ENCODE data around the gene PANK1. TPM values are rescaled to one million over a fixed set of nuclear protein-coding genes. Genes with fewer than 3 reads are reported as not detected.

Gene PANK1
- polyA plus RNA-seq, 1 of the 3 experiments (the other 2 are of a cell fraction), result 4.2 TPM

DNA sequence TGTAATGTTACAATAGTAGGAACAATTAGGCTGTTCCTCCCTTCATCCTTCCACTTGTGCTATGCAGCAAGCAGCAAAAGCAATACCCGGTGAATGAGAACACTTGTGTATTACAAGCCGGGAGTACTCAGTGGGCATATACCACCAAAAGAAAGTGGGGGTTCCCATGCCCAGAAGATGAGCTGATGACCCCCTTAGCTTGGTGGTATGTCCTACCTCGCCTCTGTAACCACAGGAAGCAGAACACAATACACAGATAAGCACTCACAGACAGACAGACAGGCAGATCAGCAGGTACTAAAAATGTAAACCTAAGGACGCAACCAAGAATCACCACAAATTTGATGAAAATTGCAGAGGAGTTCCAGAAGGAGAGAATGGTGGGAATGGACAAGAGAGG lies 40.9 kb upstream of the PANK1 start:
- Histone ChIP-seq H3K4me1 (ENCODE audit: control insufficient read depth in 1 of 2, insufficient read depth in 2 of 2, low read depth in 1 of 2, low read length in 1 of 2) (no peaks in the 10 kb centered on the region), H3K9me3 (no peaks in the 10 kb centered on the region), H3F3A (replicated peaks; ENCODE audit: insufficient read depth) (no peaks in the 10 kb centered on the region), H3K9ac (no peak overlapping the region), H3K9me2 (no peaks in the 10 kb centered on the region), H3K36me3 (replicated peaks in 1 of 2; ENCODE audit: control insufficient read depth in 1 of 2, insufficient read depth in 2 of 2, low read length in 1 of 2) (no peaks in the 10 kb centered on the region), H3K4me2 (no peak overlapping the region), H3K27me3 (ENCODE audit: insufficient read depth) (no peaks in the 10 kb centered on the region), H4K20me1 (ENCODE audit: insufficient read depth) (no peaks in the 10 kb centered on the region), H2AFZ (ENCODE audit: low read depth) (no peak overlapping the region), H3K27ac (ENCODE audit: low read depth in 2 of 2, low read length in 1 of 2) (no peak overlapping the region), H3K4me3 (ENCODE audit: low read depth in 2 of 2, low read length in 1 of 2) (no peak overlapping the region), H3K79me2 (ENCODE audit: insufficient read depth) (no peaks in the 10 kb centered on the region)
- POLR2A ChIA-PET, result interaction anchor here (1.3 kb wide), 1 partner anchor 16 kb away, joined by 3 read pairs; the partner anchor contains the start of gene KIF20B
- TF ChIP-seq YY1 (IDR thresholded peaks at IDR 0.05; ENCODE audit: low read depth), result no peak
- 89% methylated on average over 4 of the region's 4 CpGs for WGBS (ENCODE audit: low lambda C conversion rate)
- DNase-seq, result no peak
- CTCF ChIA-PET, result interaction anchor here (0.6 kb wide), 1 partner anchor 883 kb away, joined by 3 read pairs; no protein-coding TSS in a partner anchor

DNA sequence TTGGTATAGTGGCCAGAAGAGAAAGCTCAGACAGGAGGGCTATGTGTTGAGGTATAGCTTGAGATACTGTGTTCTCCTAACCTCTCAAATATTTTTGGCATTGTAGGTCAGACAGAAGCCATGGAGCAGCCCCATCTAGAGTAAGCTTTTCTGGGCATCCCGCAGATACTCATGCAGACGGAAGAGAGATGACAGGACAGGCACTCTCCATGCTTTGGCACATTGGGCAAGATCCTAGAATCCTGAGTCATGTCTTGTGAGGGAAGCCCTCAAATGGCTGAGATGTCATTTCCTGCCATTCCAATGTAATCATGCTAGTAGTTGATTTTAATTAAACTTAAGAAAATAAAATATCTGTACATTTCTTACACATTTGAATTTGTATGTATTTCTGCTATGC lies 39.6 kb upstream of the PANK1 start:
- Histone ChIP-seq H3K36me3 (replicated peaks in 1 of 2; ENCODE audit: control insufficient read depth in 1 of 2, insufficient read depth in 2 of 2, low read length in 1 of 2) (no peaks in the 10 kb centered on the region), H3K4me2 (no peak overlapping the region), H2AFZ (ENCODE audit: low read depth) (no peak overlapping the region), H3K27ac (ENCODE audit: low read depth in 2 of 2, low read length in 1 of 2) (no peak overlapping the region), H3K9me2 (no peaks in the 10 kb centered on the region), H4K20me1 (ENCODE audit: insufficient read depth) (no peaks in the 10 kb centered on the region), H3K4me1 (ENCODE audit: control insufficient read depth in 1 of 2, insufficient read depth in 2 of 2, low read depth in 1 of 2, low read length in 1 of 2) (no peaks in the 10 kb centered on the region), H3K27me3 (ENCODE audit: insufficient read depth) (no peaks in the 10 kb centered on the region), H3K4me3 (ENCODE audit: low read depth in 2 of 2, low read length in 1 of 2) (no peak overlapping the region), H3K79me2 (ENCODE audit: insufficient read depth) (no peaks in the 10 kb centered on the region), H3K9ac (no peak overlapping the region), H3F3A (replicated peaks; ENCODE audit: insufficient read depth) (no peaks in the 10 kb centered on the region), H3K9me3 (no peaks in the 10 kb centered on the region)
- DNase-seq, result no peak
- no peak for TF ChIP-seq SMC3 (IDR thresholded peaks at IDR 0.05; ENCODE audit: low read depth, low read length)
- TF ChIP-seq, protein P1, sequence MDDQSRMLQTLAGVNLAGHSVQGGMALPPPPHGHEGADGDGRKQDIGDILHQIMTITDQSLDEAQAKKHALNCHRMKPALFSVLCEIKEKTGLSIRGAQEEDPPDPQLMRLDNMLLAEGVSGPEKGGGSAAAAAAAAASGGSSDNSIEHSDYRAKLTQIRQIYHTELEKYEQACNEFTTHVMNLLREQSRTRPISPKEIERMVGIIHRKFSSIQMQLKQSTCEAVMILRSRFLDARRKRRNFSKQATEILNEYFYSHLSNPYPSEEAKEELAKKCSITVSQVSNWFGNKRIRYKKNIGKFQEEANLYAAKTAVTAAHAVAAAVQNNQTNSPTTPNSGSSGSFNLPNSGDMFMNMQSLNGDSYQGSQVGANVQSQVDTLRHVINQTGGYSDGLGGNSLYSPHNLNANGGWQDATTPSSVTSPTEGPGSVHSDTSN (IDR thresholded peaks at IDR 0.05), result no peak
- no peak for TF ChIP-seq NFIC (IDR thresholded peaks at IDR 0.05; ENCODE audit: borderline replicate concordance)
- 81% methylated on average over 2 of the region's 2 CpGs for WGBS (ENCODE audit: low lambda C conversion rate)
- ChIA-PET POLR2A (no interaction called here), CTCF (no interaction called here)

- CTCF ChIA-PET, result no interaction called here
Observed at GRCh38 chr10:89683883-89684282, 38.8 kb upstream of the PANK1 start.

More at GRCh38 chr10:89683883-89684282, 38.8 kb upstream of the PANK1 start:
- Histone ChIP-seq H3K36me3 (replicated peaks in 1 of 2; ENCODE audit: control insufficient read depth in 1 of 2, insufficient read depth in 2 of 2, low read length in 1 of 2) (no peaks in the 10 kb centered on the region), H3K4me1 (ENCODE audit: control insufficient read depth in 1 of 2, insufficient read depth in 2 of 2, low read depth in 1 of 2, low read length in 1 of 2) (no peaks in the 10 kb centered on the region), H3K9ac (no peak overlapping the region), H3K4me2 (no peak overlapping the region), H3K9me3 (no peaks in the 10 kb centered on the region), H3K4me3 (ENCODE audit: low read depth in 2 of 2, low read length in 1 of 2) (no peak overlapping the region), H2AFZ (ENCODE audit: low read depth) (no peak overlapping the region), H3K9me2 (no peaks in the 10 kb centered on the region), H3K79me2 (ENCODE audit: insufficient read depth) (no peaks in the 10 kb centered on the region), H3K27ac (ENCODE audit: low read depth in 2 of 2, low read length in 1 of 2) (no peak overlapping the region), H4K20me1 (ENCODE audit: insufficient read depth) (no peaks in the 10 kb centered on the region), H3F3A (replicated peaks; ENCODE audit: insufficient read depth) (no peaks in the 10 kb centered on the region), H3K27me3 (ENCODE audit: insufficient read depth) (no peaks in the 10 kb centered on the region)
- 76% methylated on average over 4 of the region's 5 CpGs for WGBS (ENCODE audit: low lambda C conversion rate)
- POLR2A ChIA-PET, result no interaction called here
- TF ChIP-seq FOXM1 (IDR thresholded peaks at IDR 0.05; ENCODE audit: low read depth) (no peak), MEF2A (IDR thresholded peaks at IDR 0.05; ENCODE audit: borderline replicate concordance, low read depth) (no peak), RFX5 (IDR thresholded peaks at IDR 0.05; ENCODE audit: low read length) (no peak), GABPA (IDR thresholded peaks at IDR 0.05; ENCODE audit: low read depth) (no peak), CTCF (IDR thresholded peaks at IDR 0.05) (no peak), TEAD4 (IDR thresholded peaks at IDR 0.05; ENCODE audit: borderline replicate concordance, insufficient read depth) (no peak), ELF1 (IDR thresholded peaks at IDR 0.05) (no peak), SIN3A (IDR thresholded peaks at IDR 0.05; ENCODE audit: borderline replicate concordance, low read depth, low read length) (no peak), YY1 (IDR thresholded peaks at IDR 0.05; ENCODE audit: low read depth) (no peak), SMC3 (IDR thresholded peaks at IDR 0.05; ENCODE audit: low read depth, low read length) (no peak), FOXJ3 (CRISPR knock-in tag; IDR thresholded peaks at IDR 0.05) (no peak), CHD2 (IDR thresholded peaks at IDR 0.05; ENCODE audit: low read length, partially characterized antibody) (no peak), USF2 (IDR thresholded peaks at IDR 0.05; ENCODE audit: borderline replicate concordance, low read depth, low read length) (no peak), RAD21 (IDR thresholded peaks at IDR 0.05; ENCODE audit: low read length) (no peak), GATA2 (CRISPR knock-in tag; IDR thresholded peaks at IDR 0.05) (no peak), NFIC (IDR thresholded peaks at IDR 0.05; ENCODE audit: borderline replicate concordance) (no peak)
- TF ChIP-seq, protein P1 (IDR thresholded peaks at IDR 0.05), result no peak
- DNase-seq, result no peak
